HL-60 (cell line): ENCODE data around the gene ADAM12.

Experiments
- DNase-seq, 2 experiments: peaks; one replicate each; pipeline ENCODE4 v3.0.0-alpha.2; 2010 to 2020; ENCODE audit warnings: low read depth in 1 of 2, low spot score in 1 of 2
- H3K27ac ChIP-seq: fragments of 250-450 bp; sonication (Bioruptor Pico); replicated peaks from 2 replicates; pipeline ENCODE4 v1.5.1; 2020; ENCODE audit warnings: mild to moderate bottlenecking, moderate library complexity
- H3K27me3 ChIP-seq: fragments of 250-450 bp; sonication (Bioruptor Pico); 2 replicates; pipeline ENCODE4 v1.5.1; 2021; ENCODE audit warnings: mild to moderate bottlenecking, moderate library complexity; ENCODE audit not compliant: insufficient read depth, poor library complexity, severe bottlenecking
- H3K4me3 ChIP-seq: replicated peaks from 2 replicates; pipeline ENCODE4 v1.5.1; 2011; ENCODE audit warnings: mild to moderate bottlenecking, control low read depth, low read length; ENCODE audit not compliant: insufficient read depth
- CTCF ChIP-seq: IDR thresholded peaks from one replicate; pipeline ENCODE4 v1.5.1; 2011; ENCODE audit warnings: low read length, control low read depth, inconsistent platforms; ENCODE audit not compliant: insufficient read depth
- GABPA ChIP-seq: IDR thresholded peaks from 2 replicates; pipeline ENCODE4 v1.6.1; 2012; ENCODE audit warnings: low read depth
- POLR2AphosphoS5 ChIP-seq: IDR thresholded peaks from 2 replicates; pipeline ENCODE4 v1.6.1; 2012; ENCODE audit warnings: low read depth
- REST ChIP-seq: IDR thresholded peaks from 2 replicates; pipeline ENCODE4 v1.6.1; 2012; ENCODE audit warnings: low read depth; ENCODE audit not compliant: insufficient replicate concordance
- SPI1 ChIP-seq: IDR thresholded peaks from 2 replicates; pipeline ENCODE4 v1.6.1; 2012; ENCODE audit warnings: low read depth, mild to moderate bottlenecking, borderline replicate concordance

Gene ADAM12

GRCh38 chr10:126400641-126401040 is 12.4 kb upstream of the ADAM12 start:
- Histone ChIP-seq H3K27me3 (no peaks in the 10 kb centered on the region), H3K27ac (no peak overlapping the region), H3K4me3 (no peak overlapping the region)
- no peak for DNase-seq
- no peak for TF ChIP-seq GABPA
- no peak for TF ChIP-seq POLR2AphosphoS5
- TF ChIP-seq REST, result no peak
- TF ChIP-seq SPI1, result no peak
- TF ChIP-seq CTCF, result no peak

DNA sequence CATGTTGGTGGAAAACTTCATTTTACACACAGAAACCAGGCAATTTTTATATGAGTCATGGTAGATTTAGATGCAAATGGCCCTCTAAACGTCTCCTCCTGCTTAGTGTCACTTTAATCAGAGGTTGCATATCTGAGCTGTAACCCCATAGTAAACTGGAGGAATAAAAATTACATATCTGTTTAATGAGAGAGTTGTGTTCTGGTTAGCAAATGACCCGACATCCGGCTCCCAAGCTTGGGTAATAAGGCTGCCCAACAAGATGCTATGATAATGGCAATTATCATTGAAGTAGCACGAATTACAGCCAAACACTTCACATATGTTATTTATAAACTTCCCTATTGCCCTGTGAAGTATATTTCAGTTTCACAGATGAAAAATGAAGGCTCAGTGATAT is 10.6 kb upstream of the ADAM12 start:
- TF ChIP-seq POLR2AphosphoS5 (no peak), REST (no peak), GABPA (no peak), CTCF (no peak), SPI1 (no peak)
- Histone ChIP-seq H3K4me3 (no peak overlapping the region), H3K27me3 (no peaks in the 10 kb centered on the region), H3K27ac (no peak overlapping the region)
- DNase-seq, result no peak

DNA sequence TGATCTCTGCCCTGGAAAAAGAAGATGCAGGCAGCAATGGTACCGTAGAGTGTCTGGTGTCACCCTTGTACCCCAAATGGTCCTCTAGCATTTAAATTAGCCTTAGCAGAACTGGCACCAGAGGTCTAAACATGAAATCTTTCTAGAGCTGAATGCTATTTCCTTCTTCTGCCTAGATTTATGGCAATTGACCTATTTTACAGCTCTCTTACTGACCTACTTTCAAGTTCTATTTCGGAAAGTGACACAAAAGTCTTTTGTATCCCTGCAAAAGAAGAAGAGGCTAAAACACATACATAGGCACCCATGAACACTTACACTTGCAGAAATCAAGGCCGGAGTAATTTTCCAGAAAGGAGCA is 10.1 kb upstream of the ADAM12 start:
- no peak overlapping the region for H3K27ac ChIP-seq
- no peaks in the 10 kb centered on the region for H3K27me3 ChIP-seq
- no peak overlapping the region for H3K4me3 ChIP-seq
- TF ChIP-seq SPI1, result no peak
- no peak for TF ChIP-seq POLR2AphosphoS5
- no peak for TF ChIP-seq GABPA
- no peak for TF ChIP-seq CTCF
- no peak for TF ChIP-seq REST
- no peak for DNase-seq
